IMR-90 (cell line): ENCODE data around the gene RYR2. TPM values are rescaled to one million over a fixed set of nuclear protein-coding genes. Genes with fewer than 3 reads are reported as not detected.

ENCODE experiments used
- ATAC-seq: fragments of 200-7000 bp; cut with Tn5 transposase; 2 replicates; pipeline ENCODE4 v1.9.1; 2020; ENCODE audit warnings: low read depth, mild to moderate bottlenecking, moderate library complexity
- BruUV-seq: library from RNA; stranded (reverse); fragments of 400-500 nt; replicated peaks from 2 replicates; lab custom pipeline; 2021; lab: Mats Ljungman, UMichigan
- CTCF ChIA-PET: fragments of 300-600 bp; formaldehyde crosslinking; extraction: SDS; loops from one replicate; lab custom pipeline; 2021; ENCODE audit warnings: antibody characterized with exemption; lab: Yijun Ruan, JAX
- POLR2A ChIA-PET: fragments of 300-600 bp; sonication (Branson Sonifier 250); formaldehyde crosslinking; loops from one replicate; lab custom pipeline; 2022; ENCODE audit warnings: antibody characterized with exemption; ENCODE audit not compliant: unreplicated experiment; lab: Charles Lee
- DNase-seq: peaks from one replicate; pipeline ENCODE4 v3.0.0; 2013
- H2AFZ ChIP-seq: replicated peaks from 2 replicates; pipeline ENCODE3; 2013; ENCODE audit warnings: low read length, mild to moderate bottlenecking; ENCODE audit not compliant: poor library complexity
- H2AK5ac ChIP-seq: 2 replicates; pipeline ENCODE4 v1.6.1; 2013; ENCODE audit warnings: low read depth, low read length, inconsistent platforms
- H2AK9ac ChIP-seq: replicated peaks from 2 replicates; pipeline ENCODE3; 2013; ENCODE audit warnings: mild to moderate bottlenecking, low read depth, low read length, moderate library complexity; ENCODE audit not compliant: poor library complexity
- H2BK120ac ChIP-seq: 2 replicates; pipeline ENCODE4 v1.6.1; 2013; ENCODE audit warnings: low read depth, low read length, inconsistent platforms
- H2BK15ac ChIP-seq: 3 replicates; pipeline ENCODE4 v1.6.1; 2013; ENCODE audit warnings: low read depth, low read length, inconsistent platforms
- H2BK20ac ChIP-seq: 2 replicates; pipeline ENCODE4 v1.6.1; 2013; ENCODE audit warnings: low read depth, mild to moderate bottlenecking, inconsistent platforms, low read length, moderate library complexity
- H2BK5ac ChIP-seq: 2 replicates; pipeline ENCODE4 v1.6.1; 2013; ENCODE audit warnings: mild to moderate bottlenecking, low read depth, low read length, inconsistent platforms; ENCODE audit not compliant: poor library complexity, severe bottlenecking
- H3K14ac ChIP-seq: replicated peaks from 2 replicates; pipeline ENCODE4 v1.6.1; 2013; ENCODE audit warnings: low read depth, low read length, inconsistent platforms
- H3K18ac ChIP-seq: 2 replicates; pipeline ENCODE4 v1.6.1; 2013; ENCODE audit warnings: low read depth, low read length, control low read depth
- H3K23ac ChIP-seq: 2 replicates; pipeline ENCODE4 v1.6.1; 2013; ENCODE audit warnings: low read depth, low read length, inconsistent platforms
- H3K27ac ChIP-seq: 2 replicates; pipeline ENCODE4 v1.5.1; 2013; ENCODE audit warnings: mild to moderate bottlenecking, control low read depth, low read length; ENCODE audit not compliant: insufficient read depth
- H3K27me3 ChIP-seq: 2 replicates; pipeline ENCODE4 v1.6.1; 2013; ENCODE audit warnings: low read length; ENCODE audit not compliant: control insufficient read depth, insufficient read depth
- H3K36me3 ChIP-seq: 2 replicates; pipeline ENCODE4 v1.6.1; 2013; ENCODE audit warnings: low read length, mixed read lengths; ENCODE audit not compliant: control insufficient read depth, insufficient read depth
- H3K4ac ChIP-seq: 2 replicates; pipeline ENCODE4 v1.6.1; 2013; ENCODE audit warnings: low read depth, low read length, inconsistent platforms
- H3K4me1 ChIP-seq: 2 replicates; pipeline ENCODE4 v1.6.1; 2013; ENCODE audit warnings: low read length, mixed read lengths; ENCODE audit not compliant: control insufficient read depth, insufficient read depth
- H3K4me2 ChIP-seq: 2 replicates; pipeline ENCODE4 v1.6.1; 2013; ENCODE audit warnings: low read depth, mild to moderate bottlenecking, control low read depth, low read length, moderate library complexity
- H3K4me3 ChIP-seq: 2 replicates; pipeline ENCODE4 v1.5.1; 2013; ENCODE audit warnings: low read depth, mild to moderate bottlenecking, control low read depth, low read length, moderate library complexity; ENCODE audit not compliant: insufficient read depth
- H3K56ac ChIP-seq: 2 replicates; pipeline ENCODE4 v1.6.1; 2013; ENCODE audit warnings: low read length, inconsistent platforms; ENCODE audit not compliant: insufficient read depth; ENCODE audit errors: extremely low read depth
- H3K79me1 ChIP-seq, 2 experiments: 2 replicates each; pipeline ENCODE4 v1.6.1; 2013; ENCODE audit warnings: low read length in 2 of 2, inconsistent platforms in 1 of 2, low read depth in 1 of 2
- H3K9ac ChIP-seq: 2 replicates; pipeline ENCODE4 v1.6.1; 2013; ENCODE audit warnings: low read depth, low read length, control low read depth
- H3K9me1 ChIP-seq: 2 replicates; pipeline ENCODE4 v1.6.1; 2013; ENCODE audit warnings: low read length, inconsistent platforms; ENCODE audit not compliant: insufficient read depth
- H3K9me3 ChIP-seq: 2 replicates; pipeline ENCODE4 v1.6.1; 2013; ENCODE audit warnings: low read length; ENCODE audit not compliant: control insufficient read depth, insufficient read depth
- H4K20me1 ChIP-seq: 2 replicates; pipeline ENCODE4 v1.6.1; 2013; ENCODE audit warnings: low read length, inconsistent platforms; ENCODE audit not compliant: insufficient read depth
- H4K5ac ChIP-seq: 2 replicates; pipeline ENCODE4 v1.6.1; 2013; ENCODE audit warnings: mild to moderate bottlenecking, low read depth, low read length, control low read depth
- H4K8ac ChIP-seq, 2 experiments: 2 replicates each; pipeline ENCODE4 v1.6.1; 2013; ENCODE audit warnings: low read depth in 2 of 2, low read length in 2 of 2, control low read depth in 1 of 2, inconsistent platforms in 1 of 2
- H4K91ac ChIP-seq: 2 replicates; pipeline ENCODE4 v1.6.1; 2013; ENCODE audit warnings: low read depth, low read length, inconsistent platforms; ENCODE audit not compliant: insufficient read depth
- CHD1 ChIP-seq: IDR thresholded peaks from 2 replicates; pipeline ENCODE4 v1.6.1; 2012; ENCODE audit warnings: low read depth, low read length, improper control_type of control experiment
- MXI1 ChIP-seq: IDR thresholded peaks from 2 replicates; pipeline ENCODE4 v1.6.1; 2012; ENCODE audit warnings: low read depth, mild to moderate bottlenecking, low read length, moderate library complexity, borderline replicate concordance
- NFE2L2 ChIP-seq: fragments of 150-350 bp; IDR thresholded peaks from 2 replicates; pipeline ENCODE4 v1.6.1; 2016; ENCODE audit warnings: low read depth, mild to moderate bottlenecking, low read length
- RAD21 ChIP-seq: IDR thresholded peaks from 2 replicates; pipeline ENCODE4 v1.6.1; 2012; ENCODE audit warnings: low read length, improper control_type of control experiment
- WGBS, 2 experiments: methylation state at CpG; one replicate each; pipeline versions ENCODE4 v1.1.5 to v1.1.7; 2013; ENCODE audit warnings: missing lambda C conversion rate in 2 of 2; ENCODE audit not compliant: insufficient read length in 1 of 2; ENCODE audit errors: extremely low coverage in 2 of 2; 5-methylcytosine and 5-hydroxymethylcytosine counted together
- dilution Hi-C: fragments of 300-500 bp; cut with HindIII; formaldehyde crosslinking; loops from one replicate; pipeline ENCODE4 v1.14.3; 2018; ENCODE audit warnings: low sequenced_read_pairs; ENCODE audit not compliant: unreplicated experiment
- in situ Hi-C: fragments of 300-500 bp; cut with MboI; formaldehyde crosslinking; loops from 3 replicates; pipeline ENCODE4 v1.14.3; 2019; ENCODE audit warnings: low sequenced_read_pairs, inconsistent platforms, mixed read lengths
- intact Hi-C: fragments of 100-400 bp; cut with micrococcal nuclease; formaldehyde crosslinking; loops from 2 replicates; pipeline ENCODE4 v1.10.0; 2022
- polyA plus RNA-seq, 3 experiments: library from polyadenylated mRNA; depleted of rRNA; stranded (reverse); fragments of >200 nt; gene quantifications; 2 replicates each; pipeline ENCODE4 v1.2.3, GENCODE V29; 2012; ENCODE audit warnings: low replicate concordance in 1 of 3
- total RNA-seq: library from RNA; depleted of rRNA; stranded (reverse); fragments of >200 nt; gene quantifications from 2 replicates; pipeline ENCODE4 v1.2.3, GENCODE V29; 2012
- TF ChIP-seq, protein P1 (sequence below): fragments of 150-350 bp; IDR thresholded peaks from 2 replicates; pipeline ENCODE4 v1.6.1; 2016; ENCODE audit warnings: low read depth, mild to moderate bottlenecking, low read length, moderate library complexity, borderline replicate concordance

The RYR2 gene
- total and polyA plus RNA-seq, 2 of the 4 experiments (the other 2 are of a cell fraction), result not detected

DNA sequence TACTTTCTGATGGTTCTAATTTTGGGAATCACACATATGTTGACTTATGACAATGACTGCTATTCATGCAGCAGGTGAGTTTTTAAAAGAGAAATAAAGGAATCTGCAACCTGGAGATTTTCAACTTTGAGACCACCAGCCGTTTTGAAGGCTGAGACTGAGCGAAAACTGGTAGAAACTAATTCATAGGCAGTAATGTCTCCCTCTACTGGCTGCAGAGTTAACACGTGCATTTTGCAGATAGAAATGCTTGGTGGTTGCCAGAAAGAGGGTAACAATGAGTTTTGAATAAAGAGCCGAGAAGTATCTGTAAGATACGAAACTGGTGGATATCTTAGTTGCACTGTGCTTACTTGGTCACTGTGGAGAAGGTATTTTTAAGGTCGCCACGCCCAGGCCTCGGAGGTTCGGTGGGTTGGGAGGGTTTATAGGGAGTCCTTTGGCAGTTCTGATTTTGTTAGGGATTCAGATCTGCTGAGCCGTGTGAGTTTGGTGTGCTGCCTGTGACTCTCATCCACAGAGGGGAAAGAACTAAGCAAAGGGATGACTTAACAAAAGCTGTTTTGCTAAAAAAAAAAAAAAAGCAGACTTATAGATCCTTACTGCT is 83.0 kb downstream of the RYR2 start:
- in situ Hi-C loops, result no loop called here

More for the DNA sequence above, 83.0 kb downstream of the RYR2 start:
- no peaks in the 10 kb centered on the region for H3K79me1 ChIP-seq
- no peaks in the 10 kb centered on the region for H3K4me1 ChIP-seq
- H2BK15ac ChIP-seq, result no peak overlapping the region
- TF ChIP-seq, protein P1, sequence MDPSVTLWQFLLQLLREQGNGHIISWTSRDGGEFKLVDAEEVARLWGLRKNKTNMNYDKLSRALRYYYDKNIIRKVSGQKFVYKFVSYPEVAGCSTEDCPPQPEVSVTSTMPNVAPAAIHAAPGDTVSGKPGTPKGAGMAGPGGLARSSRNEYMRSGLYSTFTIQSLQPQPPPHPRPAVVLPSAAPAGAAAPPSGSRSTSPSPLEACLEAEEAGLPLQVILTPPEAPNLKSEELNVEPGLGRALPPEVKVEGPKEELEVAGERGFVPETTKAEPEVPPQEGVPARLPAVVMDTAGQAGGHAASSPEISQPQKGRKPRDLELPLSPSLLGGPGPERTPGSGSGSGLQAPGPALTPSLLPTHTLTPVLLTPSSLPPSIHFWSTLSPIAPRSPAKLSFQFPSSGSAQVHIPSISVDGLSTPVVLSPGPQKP, result no peak
- TF ChIP-seq RAD21 (no peak), MXI1 (no peak), NFE2L2 (no peak), CHD1 (no peak)
- POLR2A ChIA-PET, result no interaction called here
- no peak overlapping the region for H3K56ac ChIP-seq
- no peaks in the 10 kb centered on the region for H3K36me3 ChIP-seq
- no peak overlapping the region for H4K5ac ChIP-seq
- no TSS peak for BruUV-seq
- H4K8ac ChIP-seq, result no peak overlapping the region
- intact Hi-C loops, result no loop called here
- no peak overlapping the region for H2BK120ac ChIP-seq
- H3K27me3 ChIP-seq, result no peaks in the 10 kb centered on the region
- no peak overlapping the region for H2AFZ ChIP-seq
- no peak overlapping the region for H3K23ac ChIP-seq
- no peak overlapping the region for H3K4me3 ChIP-seq
- dilution Hi-C loops, result no loop called here
- no peak overlapping the region for H4K91ac ChIP-seq
- H2BK5ac ChIP-seq, result no peak overlapping the region
- H3K27ac ChIP-seq, result no peak overlapping the region
- H3K18ac ChIP-seq, result no peak overlapping the region
- no peak for ATAC-seq
- H3K9ac ChIP-seq, result no peak overlapping the region
- H2AK5ac ChIP-seq, result no peak overlapping the region
- CTCF ChIA-PET, result no interaction called here
- no peak overlapping the region for H3K4ac ChIP-seq
- no peak overlapping the region for H3K4me2 ChIP-seq
- no peaks in the 10 kb centered on the region for H3K9me1 ChIP-seq
- no peak overlapping the region for H2BK20ac ChIP-seq
- no peaks in the 10 kb centered on the region for H4K20me1 ChIP-seq
- H3K9me3 ChIP-seq, result peaks cover 13% of the 10 kb centered on the region; the same call in 1 of the 2 replicates
- H3K14ac ChIP-seq, result no peak overlapping the region
- 52% methylated on average over 5 of the region's 10 CpGs; no CpG with 5 or more reads in 1 of the 2 experiments for WGBS, 2 experiments
- H2AK9ac ChIP-seq, result no peak overlapping the region
- DNase-seq, result no peak
